AG08395 (cell line): ENCODE results near the gene FKBP8.

Experiments
- DNase-seq: peaks from one replicate; pipeline ENCODE4 v3.0.0; 2012; ENCODE audit warnings: mixed read lengths, low spot score

The FKBP8 gene

DNA sequence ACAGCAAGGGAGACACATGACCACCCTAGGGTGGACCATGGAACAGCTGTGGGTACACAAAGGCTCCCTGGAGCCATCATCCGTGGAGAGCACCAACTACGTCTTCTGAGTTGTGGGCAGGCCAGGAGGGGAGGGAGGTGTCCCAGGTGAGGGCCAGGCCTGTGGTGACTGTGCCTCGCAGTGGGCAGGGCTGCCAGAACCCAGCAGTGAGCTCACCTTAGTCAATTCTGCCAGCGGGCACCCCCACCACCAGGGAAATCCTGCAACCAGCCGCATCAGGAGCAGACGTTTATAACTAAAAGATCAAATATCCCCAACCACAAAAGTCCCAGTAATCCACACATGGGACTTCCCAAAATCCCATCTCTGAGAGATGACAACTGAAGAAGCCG, 41.1 kb downstream of the FKBP8 start:
- DNase-seq = no peak

DNA sequence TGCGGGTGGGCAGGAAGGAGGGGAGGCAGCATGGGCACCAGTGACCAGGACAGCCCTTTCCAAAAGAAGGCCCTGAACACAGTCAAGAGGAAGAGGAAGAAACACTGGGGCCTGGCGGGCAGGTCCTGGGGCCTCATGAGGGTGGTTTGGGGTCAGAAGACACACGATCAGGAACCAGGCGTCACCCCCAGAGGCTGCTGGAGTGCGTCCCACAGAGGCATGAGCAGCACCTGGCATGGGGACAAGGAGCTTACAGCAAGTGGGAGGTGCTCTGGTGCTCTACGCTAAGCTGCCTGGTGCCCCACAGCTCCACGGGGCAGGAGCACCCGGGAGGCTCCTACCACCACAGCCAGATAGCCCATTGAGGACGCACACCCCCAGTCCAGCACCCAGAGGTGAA, 41.5 kb downstream of the FKBP8 start:
- no peak for DNase-seq

DNA sequence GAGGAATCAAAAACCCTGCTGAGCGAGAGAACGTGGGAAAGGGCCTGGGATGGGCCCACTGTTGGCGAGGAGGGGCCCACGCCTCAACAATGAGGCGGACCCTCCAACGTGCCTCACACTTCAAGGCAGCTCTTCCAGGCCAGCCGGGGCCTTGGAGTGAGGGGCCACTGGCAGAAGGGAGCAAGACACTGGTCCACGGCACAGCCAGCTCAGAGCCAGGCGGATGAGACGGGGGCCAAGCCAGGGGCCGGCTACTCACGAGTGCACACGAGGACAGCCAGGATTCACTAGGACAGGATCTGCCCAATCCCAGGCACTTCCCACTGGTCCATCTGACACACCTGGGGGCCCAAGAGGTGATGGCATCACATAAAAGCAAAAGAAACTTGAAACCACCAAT, 42.0 kb downstream of the FKBP8 start:
- no peak for DNase-seq

DNA sequence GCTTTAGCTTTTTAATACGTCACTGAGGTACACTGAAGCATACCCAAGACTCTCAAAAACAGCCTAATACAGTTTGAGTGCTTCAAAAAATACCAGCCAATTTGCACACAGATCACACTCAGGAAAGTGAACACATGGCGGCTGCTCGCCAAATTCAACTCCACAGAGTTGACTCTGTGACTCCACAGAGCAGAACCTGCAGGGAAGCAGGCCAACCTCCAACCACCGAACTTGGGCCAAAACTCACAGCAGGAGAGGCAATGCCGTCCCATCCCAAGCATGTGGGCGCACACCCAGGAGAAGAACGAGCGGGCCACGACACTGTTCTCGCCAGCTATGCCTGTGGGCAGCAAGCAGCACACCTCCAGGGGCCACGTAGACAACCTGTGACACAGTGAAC, 42.6 kb downstream of the FKBP8 start:
- no peak for DNase-seq

DNA sequence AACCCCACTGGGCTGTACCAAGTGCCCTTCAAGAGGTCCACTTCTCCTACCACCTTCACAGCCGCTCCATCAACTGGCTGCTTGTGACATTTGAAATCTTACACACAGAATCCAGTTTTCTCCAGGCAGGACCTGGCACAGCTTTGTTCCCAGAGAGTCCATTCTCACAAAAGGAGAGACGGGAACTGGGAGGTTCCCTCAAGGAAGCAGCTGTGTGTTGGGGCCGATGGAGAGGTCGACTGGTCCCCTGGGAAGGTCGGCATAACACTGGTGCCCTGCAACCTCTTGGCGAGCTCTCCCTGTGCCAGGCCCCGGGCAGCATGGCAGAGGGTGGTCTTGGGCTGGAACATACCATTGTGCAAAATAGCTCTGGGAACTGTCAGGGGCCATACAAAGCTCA, 43.0 kb downstream of the FKBP8 start:
- no peak for DNase-seq

DNA sequence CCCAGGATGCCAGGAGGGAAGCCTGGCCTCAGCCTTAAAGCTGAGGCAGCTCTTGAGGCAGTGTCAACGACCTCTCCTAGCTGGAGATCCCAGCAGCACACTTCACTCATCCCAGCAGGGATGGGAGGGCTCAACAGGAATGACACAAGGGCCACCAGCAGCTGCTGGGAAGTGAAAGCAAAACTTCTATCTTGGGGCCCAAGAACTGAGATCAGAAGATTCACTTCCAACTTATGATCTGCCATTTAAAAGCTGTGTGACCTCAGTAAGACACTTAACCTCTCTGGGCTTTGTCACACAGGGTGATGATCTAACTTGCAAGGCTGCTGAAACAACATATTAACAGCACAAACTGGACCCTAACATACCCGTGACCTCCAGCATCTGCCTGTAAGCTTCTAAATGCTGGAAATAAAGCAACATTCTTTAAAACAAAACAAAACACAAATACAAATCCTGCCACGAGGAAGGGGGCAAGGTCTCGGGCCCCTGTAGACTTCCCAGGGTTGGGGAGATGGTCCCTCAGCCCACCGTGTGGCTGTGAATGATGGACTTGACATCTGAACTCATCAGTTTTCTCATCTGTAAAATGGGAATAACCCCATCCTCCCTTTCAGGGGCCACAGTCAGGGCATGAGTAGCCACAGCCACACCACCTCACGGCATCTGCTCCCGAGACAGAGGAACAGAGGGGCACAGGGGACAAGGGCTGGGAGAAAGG, 44.2 kb downstream of the FKBP8 start:
- DNase-seq = no peak

DNA sequence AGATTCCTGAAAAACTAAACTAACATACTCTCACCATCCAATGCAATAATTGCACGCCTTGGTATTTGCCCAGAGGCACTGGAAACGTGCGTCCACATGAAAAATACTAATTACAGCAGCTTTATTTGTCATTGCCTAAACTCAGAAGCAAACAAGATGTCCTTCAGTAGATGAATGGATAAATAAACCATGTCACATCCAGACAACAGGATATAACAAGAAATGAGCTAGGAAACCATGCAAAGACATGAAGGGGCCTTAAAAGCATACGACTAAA, 46.5 kb downstream of the FKBP8 start:
- DNase-seq = no peak

DNA sequence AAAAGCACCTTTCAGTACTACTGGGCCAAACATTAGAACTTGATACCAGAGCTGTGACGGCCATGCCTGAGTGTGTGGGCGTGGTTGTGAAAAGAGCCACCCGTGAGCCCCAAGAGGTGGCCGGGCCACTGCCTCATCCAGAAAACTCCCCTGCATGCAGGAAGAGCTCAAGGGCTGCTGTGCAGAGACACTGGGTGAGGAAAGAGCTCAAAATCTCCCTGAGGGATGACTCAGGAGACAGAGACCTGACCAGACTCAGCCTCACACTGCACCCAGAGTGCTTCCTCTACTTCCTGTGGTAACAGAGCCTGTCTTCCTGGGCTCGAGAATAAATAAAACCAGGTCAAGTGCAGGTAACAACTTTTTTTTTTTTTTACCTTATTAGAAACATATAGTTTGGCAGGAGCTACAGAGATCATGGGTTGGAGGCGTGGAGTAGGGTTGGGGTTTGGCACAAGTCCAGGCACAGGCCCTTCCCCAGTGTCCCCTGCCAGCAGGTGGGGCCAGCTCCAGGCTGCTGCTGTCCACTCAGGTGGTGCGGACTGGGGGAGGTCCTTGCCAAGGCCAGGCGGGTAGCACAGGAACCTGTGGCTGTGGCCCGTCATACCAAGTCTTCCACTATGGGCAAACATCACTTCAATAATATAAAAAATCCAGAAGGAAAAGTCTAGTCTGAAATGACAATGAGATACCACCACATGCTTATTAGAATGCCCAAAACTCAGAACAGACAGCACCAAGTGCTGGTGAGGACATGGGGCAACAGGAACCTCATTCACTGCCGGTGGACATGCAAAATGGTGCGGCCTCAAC, 47.0 kb downstream of the FKBP8 start:
- DNase-seq = peak; percentile 75

DNA sequence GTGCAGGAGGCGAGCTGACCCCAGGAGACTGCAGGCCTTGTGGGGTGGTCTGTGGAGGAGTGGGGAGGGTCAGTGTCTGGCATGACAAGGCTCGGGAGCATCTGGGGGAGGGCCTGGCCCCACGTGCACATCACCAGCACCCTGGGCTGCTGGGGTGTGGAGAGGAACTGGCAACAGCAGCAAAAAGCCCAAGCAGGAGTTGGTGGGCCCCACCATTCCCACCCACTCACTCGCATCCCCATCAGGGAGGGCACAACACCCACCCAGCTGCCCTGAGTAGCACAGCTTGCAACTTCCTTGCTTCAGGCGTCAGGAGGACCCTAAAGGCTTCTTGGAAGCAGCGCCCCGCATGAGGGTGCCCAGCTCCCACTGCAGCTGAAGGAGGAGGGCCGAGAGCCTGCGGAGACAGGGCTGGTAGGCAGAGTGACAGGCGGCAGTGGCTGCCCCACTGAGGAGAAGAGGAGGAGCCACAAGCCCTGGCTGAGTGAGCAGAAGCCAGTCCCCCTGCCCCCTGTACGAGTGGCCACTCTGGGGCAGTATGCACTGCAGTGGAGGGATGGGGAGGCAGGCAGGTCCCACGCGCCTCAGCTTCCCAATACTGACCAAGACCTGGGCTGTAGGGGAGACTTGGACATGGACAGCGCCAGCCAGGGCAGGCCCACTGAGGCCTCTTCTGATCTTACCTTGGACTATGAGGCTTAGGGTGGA, 48.0 kb downstream of the FKBP8 start:
- no peak for DNase-seq

DNA sequence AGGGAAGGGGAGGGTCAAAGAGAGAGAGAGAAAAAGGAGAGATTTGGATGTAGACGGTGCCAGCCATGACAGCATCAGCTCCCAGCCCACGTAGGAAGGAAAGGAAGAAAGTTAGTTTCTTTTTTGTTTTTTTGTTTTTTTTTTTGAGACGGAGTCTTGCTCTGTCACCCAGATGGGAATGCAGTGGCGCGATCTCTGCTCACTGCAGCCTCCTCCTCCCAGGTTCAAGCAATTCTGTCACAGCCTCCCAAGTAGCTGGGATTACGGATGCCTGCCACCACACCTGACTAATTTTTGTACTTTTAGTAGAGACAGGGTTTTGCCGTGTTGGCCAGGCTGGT, 49.1 kb downstream of the FKBP8 start:
- peak; percentile 37 for DNase-seq

DNA sequence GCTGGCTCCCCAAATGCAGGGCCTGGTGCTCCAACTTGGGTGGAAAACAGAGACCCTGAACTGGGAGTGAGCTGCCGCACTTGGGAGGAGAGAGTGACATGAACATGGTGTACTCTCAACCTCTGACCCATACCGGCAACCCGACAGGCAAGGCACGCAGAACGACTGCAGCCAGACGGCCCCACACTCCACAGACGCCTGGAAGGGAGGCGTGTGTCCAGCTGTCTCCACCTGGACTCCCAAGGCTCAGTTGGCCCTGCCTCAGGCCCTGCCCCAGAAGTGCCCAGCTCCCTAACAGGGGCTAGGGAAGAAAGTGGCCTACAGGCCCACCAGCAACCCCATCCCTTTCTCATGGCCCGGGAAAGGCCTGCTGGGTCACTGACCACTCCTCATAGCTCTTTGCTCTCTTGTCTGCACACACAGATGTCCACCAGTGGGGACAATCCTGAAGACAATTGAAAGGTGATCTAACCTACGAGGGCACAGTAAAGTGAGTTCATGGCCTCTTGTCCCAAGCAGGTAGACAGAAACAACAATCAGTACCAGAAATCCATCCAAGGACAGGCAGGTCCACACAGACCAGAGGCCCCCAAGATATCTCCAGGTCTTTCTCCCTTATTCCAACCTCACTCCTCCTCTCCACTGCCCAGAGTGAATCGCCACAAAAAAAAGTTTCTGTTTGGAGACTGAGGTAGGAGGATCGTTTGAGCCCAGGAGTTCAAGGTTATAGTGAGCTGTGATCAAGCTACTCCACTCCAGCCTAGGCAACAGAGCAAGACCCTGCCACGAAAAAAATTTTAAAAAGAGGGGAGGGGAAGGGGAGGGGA, 49.7 kb downstream of the FKBP8 start:
- DNase-seq = no peak

DNA sequence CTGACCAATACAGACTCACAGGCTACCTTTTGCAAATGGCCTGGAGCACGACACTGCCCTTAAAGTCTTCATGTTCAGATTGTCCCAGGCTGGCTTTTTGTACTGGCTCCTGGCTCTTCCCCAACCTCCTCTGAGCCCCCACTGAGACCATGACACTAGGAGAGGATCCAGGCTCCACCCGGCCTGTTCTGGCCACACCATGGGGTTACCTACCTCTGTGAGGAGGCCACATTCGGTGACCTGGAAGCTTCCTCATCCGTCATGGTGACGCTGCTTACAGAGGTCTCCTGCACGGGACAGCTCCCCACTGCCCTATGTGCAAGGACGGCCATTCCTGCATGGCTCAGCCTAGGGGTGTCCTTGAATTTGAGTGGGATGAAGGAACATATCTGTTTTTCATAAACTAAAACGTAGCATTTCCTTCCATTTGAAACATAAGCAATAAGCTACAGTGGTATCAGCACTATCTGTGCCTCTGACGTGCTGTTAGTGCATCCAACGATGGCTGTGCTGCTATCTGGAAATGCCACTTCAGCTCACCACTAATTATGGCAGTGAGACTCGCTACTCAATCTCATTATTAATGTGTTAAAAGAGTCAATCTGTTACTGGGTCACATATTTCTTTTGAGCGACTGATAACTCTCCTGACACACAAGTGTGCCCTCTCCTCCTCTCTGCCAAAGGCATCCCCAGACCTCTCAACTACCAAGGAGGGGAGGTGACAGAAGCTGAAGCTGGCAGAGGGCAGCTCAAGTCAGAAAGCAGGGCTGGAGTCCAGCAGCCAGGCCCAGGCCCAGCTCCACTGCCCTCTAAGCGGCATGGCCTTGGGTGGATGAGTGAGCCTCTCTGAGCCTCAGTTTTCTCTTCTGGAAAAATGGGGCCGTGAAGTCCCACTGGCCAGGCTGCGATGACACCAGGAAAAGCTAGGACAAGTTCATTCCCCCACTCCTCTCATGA, 51.1 kb downstream of the FKBP8 start:
- DNase-seq = no peak

DNA sequence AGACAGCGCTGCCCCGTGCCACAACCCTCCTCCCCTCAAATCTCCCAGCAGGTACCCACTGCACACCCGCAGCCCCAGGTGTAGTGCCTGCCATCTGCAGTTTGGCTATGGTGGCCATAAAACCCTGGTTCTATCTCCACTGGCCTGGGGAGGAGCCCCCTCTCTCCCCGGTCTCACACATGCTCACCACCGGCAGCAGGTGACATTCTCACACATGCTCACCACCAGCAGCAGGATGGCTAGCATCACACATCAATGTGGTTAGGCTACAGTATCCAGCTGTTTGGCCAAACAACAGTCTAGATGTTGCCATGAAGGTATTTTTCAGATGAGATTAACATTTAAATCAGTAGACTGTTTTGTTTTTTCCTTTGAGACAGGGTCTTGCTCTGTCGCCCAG, 52.6 kb downstream of the FKBP8 start:
- no peak for DNase-seq

DNA sequence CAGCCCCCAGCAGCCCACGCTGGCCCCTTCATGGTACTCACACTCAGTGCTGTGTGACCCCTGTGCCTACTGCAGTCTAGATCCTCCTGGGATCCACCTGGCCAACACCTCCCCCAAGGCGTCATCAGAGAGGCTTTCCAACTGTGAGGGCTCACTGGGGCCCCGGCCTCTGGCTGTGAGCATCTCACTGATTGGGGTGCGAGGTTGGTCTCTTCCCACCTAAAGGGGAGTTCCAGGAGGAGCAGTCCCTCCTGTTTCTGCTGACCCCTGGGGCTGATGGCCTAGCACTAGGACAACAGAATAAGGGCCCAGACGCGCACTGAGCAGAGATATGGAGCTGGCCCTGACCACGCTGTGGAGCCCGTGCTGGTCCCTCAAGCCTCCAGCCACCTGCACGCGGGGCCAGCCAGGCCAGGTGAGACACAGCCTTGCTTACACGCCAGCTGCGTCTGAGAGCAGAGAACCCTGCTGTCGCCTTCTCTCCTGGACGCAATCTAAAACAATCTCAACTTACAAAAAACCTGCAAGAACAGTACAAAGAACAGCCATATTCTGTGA, 53.7 kb downstream of the FKBP8 start:
- DNase-seq = no peak

DNA sequence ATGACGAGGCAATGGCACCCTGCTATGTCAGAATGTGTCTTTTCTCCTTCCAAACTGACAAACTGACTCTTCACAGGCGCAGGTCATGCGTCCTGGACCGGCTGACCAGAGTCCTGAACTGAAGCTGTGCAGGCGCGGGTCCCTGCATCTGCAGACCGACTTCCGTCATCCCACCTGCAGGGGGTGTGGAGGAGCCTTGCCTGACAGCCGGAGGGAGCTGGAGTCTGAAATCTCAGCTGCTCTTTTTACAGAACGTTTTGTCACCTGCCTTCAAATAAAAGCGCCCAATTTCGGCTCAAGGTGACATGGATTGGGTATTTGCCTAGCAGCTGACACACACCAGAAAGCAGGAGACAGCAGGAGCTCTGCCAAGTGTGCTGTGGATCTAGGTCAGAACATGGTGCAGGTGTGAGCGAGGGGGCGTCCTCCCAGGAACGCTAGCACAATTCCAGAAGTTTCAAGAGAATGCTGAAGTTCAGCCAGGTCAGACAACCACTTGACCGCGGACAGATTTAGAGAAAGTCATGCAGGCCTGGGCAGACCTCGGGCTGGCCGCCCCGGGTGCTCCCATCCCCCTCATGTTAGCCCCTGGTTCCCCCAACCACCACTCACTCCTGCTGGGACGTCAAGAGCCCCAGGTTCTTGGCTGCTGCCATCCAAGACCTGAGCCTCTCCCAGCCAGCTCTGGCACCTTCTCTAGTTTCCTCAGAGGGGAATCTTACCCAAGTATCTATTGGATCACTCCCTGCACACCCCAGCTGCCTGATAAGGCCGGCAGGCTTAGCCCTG, 54.3 kb downstream of the FKBP8 start:
- DNase-seq = no peak

DNA sequence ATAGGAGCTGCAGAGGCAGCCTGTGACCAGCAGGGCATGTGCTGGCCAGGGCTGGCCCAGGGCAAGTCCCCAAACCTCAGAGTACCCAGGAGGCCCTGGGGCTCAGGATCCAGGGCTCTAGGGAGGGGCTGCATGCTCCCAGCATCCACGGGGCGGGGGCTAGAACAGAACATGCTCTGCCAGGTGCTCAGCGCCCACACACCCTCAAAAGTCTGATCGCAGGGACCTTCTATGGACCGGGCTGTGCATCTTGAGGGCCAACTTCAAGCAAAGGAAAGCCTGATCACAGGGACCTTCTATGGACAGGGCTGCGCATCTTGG, 55.0 kb downstream of the FKBP8 start:
- DNase-seq = peak; percentile 71

DNA sequence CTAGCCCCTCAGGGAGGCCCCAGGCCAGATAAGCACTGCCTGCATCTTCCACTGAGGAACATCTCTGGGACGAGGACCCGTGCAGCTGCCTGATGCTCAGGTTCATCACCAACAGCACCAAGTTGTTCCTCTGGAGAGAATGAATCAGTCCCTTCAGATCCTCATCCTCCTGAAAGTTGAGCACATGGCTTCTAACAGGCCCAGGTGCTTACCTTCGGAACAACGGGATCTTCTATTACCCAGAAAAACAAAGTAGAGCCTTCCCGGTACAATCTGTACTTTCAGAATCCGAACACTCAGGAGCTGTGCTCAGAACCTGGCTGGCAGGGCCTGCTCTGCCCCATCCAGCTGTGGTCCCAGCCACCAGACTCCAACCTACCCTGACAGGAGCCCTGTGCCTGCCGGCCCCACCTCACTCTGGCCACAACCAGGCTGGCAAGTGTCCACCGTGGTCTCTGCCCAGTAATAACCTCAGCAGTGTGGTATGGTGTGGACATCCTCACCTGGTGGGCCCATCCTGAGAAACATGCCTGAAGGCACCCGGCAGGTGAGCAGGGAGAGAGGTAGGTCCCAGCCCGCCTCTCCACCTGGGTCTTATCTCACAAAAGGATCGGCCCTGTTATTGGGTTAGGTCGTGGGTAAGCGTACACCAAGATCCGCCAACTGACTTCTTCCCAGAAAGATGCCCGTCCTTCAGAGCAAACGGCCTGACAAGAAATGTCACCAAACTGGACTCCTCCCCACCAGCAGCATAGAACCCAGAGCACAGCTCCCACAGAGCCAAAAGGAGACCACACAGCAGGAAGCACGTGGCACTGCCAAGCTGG, 55.6 kb downstream of the FKBP8 start:
- no peak for DNase-seq

DNA sequence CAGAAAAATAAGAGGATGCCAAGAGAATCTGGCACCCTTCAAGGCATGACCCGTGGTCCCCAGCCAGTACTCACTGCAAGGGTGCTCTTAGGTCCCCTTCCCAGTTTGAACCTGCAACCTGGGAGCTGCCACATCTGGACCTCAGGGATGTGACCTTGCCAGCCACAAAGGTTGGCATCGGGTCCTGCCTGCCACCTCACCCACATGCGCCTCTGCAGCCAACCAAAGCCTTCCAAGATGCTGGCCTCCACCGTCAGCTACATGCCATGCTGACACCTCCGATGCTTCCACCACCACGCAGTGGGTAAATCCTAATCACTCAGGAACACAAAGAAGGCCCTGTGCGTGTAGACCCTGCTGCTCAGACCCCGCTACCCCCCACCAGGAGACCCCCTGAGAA, 56.6 kb downstream of the FKBP8 start:
- DNase-seq = no peak

DNA sequence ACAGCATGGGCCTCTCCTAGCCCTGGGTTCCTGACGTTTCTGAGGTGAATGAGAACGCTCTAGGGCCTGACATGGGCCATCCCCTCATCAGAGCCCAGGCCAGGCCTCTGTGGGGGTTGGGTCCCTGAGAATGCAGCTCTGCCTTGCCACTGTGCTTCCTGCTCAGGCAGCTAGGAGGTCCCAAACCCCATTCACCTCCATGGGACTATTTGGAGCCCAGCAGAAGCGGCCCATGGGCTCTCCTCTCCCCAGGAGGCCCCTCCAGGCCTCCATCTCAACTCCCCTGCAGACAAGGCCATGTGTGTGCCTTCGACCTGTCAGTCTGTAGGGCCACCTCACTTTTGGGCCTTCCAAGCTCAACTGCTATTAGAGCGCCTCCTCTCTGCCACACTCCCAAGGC, 58.4 kb downstream of the FKBP8 start:
- no peak for DNase-seq
